GM12873 (cell line): Measurements from ENCODE around the gene PLK5.

Source experiments
- TF ChIP-seq, protein P1 (sequence below): IDR thresholded peaks from 2 replicates; pipeline ENCODE4 v1.5.1; 2012; ENCODE audit warnings: low read depth, mild to moderate bottlenecking, moderate library complexity, low read length, control low read depth; ENCODE audit not compliant: insufficient read depth; ENCODE audit errors: missing control alignments

The PLK5 gene

DNA sequence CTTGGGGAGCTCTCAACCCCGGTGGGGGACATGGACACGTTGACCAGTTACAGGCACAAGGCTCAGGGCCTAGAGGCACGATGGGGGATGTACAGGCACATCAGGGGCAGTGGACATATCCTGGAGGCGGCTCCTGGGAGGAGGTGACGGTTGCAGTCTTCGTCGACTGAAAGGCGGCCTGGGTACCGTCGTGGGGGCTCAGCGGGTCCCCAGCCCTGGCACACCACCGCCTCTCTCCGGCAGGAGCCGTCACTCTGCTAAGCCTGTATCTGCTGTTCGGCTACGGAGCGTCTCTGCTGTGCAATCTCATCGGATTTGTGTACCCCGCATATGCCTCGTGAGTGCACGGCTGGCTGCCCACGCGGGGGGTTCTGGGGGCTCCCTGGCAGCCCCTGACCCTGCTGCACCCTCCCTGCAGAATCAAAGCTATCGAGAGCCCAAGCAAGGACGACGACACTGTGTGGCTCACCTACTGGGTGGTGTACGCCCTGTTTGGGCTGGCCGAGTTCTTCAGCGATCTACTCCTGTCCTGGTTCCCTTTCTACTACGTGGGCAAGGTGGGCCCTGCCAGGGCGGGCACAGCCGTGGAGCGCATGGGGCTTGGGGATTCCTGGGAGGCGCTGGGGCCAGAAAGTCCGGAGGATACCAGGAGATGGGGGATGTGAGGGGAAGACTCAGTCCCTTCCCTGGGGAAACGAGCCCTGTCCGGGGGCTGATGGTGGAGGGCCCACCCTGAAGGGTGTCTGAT is 28.7 kb upstream of the PLK5 start:
- TF ChIP-seq, protein P1, sequence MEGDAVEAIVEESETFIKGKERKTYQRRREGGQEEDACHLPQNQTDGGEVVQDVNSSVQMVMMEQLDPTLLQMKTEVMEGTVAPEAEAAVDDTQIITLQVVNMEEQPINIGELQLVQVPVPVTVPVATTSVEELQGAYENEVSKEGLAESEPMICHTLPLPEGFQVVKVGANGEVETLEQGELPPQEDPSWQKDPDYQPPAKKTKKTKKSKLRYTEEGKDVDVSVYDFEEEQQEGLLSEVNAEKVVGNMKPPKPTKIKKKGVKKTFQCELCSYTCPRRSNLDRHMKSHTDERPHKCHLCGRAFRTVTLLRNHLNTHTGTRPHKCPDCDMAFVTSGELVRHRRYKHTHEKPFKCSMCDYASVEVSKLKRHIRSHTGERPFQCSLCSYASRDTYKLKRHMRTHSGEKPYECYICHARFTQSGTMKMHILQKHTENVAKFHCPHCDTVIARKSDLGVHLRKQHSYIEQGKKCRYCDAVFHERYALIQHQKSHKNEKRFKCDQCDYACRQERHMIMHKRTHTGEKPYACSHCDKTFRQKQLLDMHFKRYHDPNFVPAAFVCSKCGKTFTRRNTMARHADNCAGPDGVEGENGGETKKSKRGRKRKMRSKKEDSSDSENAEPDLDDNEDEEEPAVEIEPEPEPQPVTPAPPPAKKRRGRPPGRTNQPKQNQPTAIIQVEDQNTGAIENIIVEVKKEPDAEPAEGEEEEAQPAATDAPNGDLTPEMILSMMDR, result no peak

DNA sequence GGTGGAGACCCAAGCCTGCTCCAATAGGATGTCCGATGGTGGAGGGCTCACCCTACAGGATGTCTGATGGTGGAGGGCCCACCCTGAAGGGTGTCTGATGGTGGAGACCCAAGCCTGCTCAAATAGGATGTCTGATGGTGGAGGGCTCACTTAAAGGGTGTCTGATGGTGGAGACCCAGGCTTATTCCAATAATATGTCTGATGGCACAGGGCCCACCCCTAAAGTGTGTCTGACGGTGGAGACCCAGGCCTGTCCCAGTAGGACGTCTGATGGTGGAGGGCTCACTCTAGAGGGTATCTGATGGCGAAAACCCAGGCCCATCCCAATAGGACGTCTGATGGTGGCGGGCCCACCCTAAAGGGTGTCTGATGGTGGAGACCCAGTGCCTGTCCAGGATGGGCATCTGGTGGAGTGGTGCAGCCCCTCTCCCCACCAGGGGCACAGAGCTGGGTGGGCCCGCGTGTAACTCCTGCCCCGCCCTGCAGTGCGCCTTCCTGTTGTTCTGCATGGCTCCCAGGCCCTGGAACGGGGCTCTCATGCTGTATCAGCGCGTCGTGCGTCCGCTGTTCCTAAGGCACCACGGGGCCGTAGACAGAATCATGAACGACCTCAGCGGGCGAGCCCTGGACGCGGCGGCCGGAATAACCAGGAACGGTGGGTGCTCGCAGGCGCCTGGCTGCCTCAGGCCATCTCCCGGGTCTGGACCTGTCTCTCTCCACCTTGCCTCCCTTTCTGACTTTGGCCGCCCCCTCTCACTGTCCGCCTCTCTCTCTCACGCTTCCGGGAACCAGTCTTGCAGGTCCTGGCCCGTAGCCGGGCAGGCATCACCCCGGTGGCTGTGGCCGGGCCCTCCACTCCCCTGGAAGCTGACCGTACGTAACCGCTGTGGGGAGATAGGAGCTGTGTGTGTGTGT is 27.8 kb upstream of the PLK5 start:
- TF ChIP-seq, protein P1, result no peak

DNA sequence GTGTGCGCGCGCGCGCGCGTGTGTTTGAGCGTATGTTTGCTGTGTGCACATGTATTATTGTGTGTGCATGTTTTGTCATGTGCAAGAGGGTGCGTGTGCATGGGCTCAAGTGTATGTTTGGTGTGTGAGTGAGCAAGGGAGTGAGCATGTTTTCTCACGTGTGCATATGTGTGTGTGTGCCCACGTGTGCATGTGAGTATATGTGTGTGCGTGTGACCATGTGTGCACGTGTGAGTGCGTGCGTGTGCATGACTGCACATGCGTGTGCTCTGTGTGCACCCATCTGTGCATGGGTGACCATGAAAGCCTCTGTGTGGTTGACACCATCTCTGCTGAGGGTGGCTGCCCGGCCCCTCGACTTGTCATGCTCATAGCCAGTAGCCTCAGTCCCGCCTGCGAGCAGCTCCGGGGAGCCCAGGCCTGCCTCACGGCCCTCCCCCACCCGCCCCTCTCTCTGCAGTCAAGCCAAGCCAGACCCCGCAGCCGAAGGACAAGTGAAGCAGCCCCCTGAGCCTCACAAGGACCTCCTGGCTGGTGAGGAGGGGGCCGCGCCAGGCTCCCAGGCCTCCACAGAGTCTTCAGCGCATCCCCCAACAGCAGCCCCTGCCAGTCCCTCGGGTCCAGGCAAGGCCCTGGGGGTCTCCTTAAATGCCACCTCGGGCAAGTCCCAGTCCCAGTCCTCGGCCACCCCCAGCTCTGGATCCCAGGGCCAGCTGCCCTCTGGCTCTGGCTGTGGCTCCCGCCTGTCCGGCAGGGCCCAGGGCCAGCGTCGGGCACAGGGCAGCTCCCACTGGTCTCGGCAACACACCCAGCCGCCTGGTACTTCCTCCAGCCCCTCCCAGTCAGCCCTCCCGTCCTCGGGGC is 26.9 kb upstream of the PLK5 start:
- TF ChIP-seq, protein P1, result no peak

DNA sequence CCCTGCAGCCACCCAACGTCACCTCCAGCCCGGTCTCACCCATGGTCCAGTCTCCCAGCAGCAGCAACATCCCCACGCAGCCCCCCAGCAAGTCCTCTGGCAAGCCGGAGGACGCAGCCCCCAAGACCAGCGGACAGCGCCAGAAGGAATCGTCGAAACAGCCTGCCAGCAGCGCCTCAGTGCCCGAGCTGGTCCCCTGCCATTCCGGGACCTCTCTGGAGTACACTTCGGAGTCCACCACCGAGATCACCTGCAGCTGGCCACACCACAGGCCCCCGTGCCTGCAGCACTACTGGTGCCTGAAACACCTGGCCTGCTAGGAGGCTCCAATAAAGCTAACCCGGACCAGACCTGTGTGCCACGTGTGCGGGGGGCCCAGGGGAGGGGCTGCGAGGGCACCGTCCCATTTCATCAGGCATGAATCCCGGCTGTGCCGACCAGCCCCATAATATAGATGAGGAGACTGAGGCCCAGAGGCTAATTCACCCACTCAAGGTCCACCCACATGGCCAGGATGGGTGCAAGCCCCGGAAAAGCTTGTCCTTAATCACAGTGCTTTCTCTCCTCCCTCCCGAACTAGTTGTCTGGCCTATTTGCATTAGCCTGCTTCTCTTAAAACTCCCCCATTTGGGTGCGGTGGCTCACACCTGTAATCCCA is 26.2 kb upstream of the PLK5 start:
- TF ChIP-seq, protein P1, result no peak

DNA sequence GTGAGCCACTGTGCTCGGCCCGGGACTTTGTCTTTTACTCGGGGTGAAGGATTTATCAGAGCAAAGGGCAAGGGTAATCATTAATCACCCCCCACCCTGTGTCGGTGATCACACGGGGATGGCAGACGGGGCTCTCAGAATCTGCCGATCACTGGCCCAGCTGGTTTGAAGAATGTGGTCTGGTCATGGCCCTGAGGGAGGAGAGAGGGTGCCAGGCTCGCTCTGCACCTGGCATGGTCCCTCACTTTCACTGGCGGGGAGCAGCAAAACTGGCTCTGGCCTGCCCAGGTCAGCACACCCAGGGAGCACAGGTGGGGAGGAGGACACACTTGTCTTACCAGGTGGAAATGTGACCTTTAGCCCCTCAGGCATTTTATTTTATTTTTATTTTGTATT is 22.7 kb upstream of the PLK5 start:
- TF ChIP-seq, protein P1, result no peak

DNA sequence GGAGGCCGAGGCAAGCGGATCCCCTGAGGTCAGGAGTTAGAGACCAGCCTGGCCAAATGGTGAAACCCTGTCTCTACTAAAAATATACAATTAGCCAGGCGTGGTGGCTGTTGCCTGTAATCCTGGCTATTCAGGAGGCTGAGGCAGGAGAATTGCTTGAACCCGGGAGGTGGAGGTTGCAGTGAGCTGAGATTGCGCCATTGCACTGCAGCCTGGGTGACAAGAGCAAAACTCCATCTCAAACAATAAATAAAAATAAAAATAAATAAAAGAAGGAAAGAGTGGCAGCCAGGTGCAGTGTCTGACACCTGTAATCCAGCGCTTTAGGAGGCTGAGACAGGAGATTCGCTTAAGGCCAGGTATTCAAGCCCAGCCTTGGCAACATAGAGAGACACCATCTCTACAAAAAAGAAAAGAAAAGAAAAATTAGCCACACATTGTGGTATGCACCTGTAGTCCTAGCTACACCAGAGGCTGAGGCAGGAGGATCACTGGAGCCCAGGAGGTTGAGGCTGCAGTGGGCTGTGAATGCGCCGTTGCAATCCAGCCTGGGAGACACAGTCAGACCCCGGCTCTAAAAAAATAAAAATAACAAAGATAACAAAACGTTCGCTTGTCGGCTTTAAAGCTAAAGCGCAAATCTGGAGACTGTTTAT is 21.3 kb upstream of the PLK5 start:
- TF ChIP-seq, protein P1, result no peak
